Measurements from ENCODE around the gene NPTX1. TPM values are rescaled to one million over a fixed set of nuclear protein-coding genes. Genes with fewer than 3 reads are reported as not detected.

Gene NPTX1
- total and polyA plus RNA-seq, 9 of the 15 experiments (the other 6 are each of a cell fraction or from before 2014, with no cell fraction given), result 0.04 TPM; not detected in 8

DNA sequence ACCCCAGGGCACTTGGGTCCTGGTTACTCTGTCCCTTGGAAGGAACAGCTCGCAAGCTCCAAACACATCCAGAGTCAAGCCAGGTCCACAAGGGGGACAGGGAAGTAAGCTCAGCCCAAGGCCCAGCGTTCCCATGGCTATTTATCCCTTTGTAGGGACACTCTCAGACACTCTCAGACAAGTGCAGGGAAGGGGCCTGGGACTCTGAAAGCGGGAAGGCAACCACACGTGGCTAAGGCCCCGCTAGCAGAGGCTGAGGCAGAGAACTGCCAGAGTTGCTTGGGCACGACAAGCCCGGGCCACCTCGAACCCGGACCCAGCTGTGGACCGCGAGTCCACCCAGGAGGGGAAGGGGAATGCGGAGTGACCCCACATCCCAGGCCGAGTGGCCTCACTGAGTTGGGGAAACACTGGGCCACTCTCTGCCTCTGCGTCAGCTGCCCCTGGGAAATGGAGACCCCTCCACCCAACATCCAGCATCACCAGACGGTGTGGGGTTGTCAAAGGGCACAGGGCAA lies 10.2 kb downstream of the NPTX1 start (continued):
- TF ChIP-seq, protein P1, sequence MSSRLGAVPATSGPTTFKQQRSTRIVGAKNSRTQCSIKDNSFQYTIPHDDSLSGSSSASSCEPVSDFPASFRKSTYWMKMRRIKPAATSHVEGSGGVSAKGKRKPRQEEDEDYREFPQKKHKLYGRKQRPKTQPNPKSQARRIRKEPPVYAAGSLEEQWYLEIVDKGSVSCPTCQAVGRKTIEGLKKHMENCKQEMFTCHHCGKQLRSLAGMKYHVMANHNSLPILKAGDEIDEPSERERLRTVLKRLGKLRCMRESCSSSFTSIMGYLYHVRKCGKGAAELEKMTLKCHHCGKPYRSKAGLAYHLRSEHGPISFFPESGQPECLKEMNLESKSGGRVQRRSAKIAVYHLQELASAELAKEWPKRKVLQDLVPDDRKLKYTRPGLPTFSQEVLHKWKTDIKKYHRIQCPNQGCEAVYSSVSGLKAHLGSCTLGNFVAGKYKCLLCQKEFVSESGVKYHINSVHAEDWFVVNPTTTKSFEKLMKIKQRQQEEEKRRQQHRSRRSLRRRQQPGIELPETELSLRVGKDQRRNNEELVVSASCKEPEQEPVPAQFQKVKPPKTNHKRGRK (tag; IDR thresholded peaks at IDR 0.05), result no peak

DNA sequence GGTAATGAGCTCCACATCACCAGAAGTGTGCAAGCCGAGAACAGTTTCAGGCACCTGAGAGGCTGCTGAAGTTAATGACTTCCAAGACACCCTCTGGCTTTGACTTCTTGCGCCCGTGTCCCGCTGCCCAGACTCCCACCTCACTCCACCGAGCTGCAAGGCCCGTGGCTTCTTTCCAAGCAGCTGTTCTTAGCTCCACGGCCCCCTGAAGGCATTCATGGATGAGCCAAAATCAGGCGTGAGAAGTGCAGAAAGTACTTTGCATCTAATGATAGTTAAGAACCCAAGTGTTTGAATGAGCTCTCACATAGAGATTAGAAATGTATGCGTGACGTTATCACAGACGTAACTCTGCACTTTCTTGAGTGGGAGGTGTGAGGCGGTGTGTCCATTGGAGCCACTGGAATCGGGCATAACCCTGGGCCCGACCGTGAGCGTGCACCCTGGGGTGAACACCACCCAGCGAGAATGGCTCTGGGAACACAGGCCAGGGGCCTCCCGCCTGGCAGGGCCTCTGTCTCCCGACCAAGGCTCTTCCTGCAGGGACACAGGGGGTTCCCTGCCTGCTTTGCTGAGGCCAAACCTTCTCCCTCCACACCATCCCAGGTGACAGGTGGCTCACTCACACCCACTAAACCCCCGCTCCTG lies 11.0 kb downstream of the NPTX1 start:
- Histone ChIP-seq H3K36me3 (ENCODE audit: control insufficient read depth, insufficient read depth, low read length) (no peaks in the 10 kb centered on the region), H3K4me2 (ENCODE audit: insufficient read depth, low read length) (no peak overlapping the region), H3K9me1 (ENCODE audit: control insufficient read depth, insufficient read depth, low read length) (no peaks in the 10 kb centered on the region), H3K27ac (ENCODE audit: extremely low read depth, low read depth, low read length) (no peak overlapping the region), H4K20me1 (replicated peaks; ENCODE audit: control insufficient read depth, insufficient read depth, low read length) (peaks cover 29% of the 10 kb centered on the region; the same call in 1 of the 2 replicates), H3K27me3 (ENCODE audit: control insufficient read depth in 2 of 2, insufficient read depth in 2 of 2, low read length in 2 of 2) (peaks cover 69 to 81% of the 10 kb centered on the region in 2 experiments; a peak in 4 of 5 replicates), H2AFZ (ENCODE audit: low read depth, low read length) (no peak overlapping the region), H3K4me1 (replicated peaks in 1 of 2; ENCODE audit: control insufficient read depth in 2 of 2, insufficient read depth in 2 of 2, low read length in 2 of 2) (peaks cover 0 to 9% of the 10 kb centered on the region in 2 experiments; a peak in 1 of 5 replicates), H3K9me3 (replicated peaks; ENCODE audit: control insufficient read depth, insufficient read depth, low read depth, low read length) (no peaks in the 10 kb centered on the region), H3K4me3 (no peak overlapping the region), H3K9ac (ENCODE audit: insufficient read depth in 1 of 2, low read depth in 2 of 2, low read length in 2 of 2) (no peak overlapping the region), H3K79me2 (ENCODE audit: control insufficient read depth, insufficient read depth, low read length) (no peaks in the 10 kb centered on the region)
- no TSS peak for BruUV-seq (replicated peaks)
- TF ChIP-seq RFX7 (CRISPR knock-in tag; IDR thresholded peaks at IDR 0.05), result no peak
- no peak for TF ChIP-seq SMC3 (conservative IDR thresholded peaks at IDR 0.05; ENCODE audit: insufficient read depth, low read depth, low read length)
- TF ChIP-seq ZFPM2 (CRISPR knock-in tag; IDR thresholded peaks at IDR 0.05), result no peak
- TF ChIP-seq RBFOX2 (IDR thresholded peaks at IDR 0.05; ENCODE audit: low read depth, low read length), result no peak
- no peak for TF ChIP-seq GATAD2B (IDR thresholded peaks at IDR 0.05; ENCODE audit: borderline replicate concordance)
- TF ChIP-seq POLR2B (IDR thresholded peaks at IDR 0.05; ENCODE audit: low read depth, partially characterized antibody), result no peak
- TF ChIP-seq ZSCAN32 (CRISPR knock-in tag; IDR thresholded peaks at IDR 0.05), result no peak
- TF ChIP-seq RFX5 (IDR thresholded peaks at IDR 0.05; ENCODE audit: low read depth, low read length), result no peak
- TF ChIP-seq DPF2 (IDR thresholded peaks at IDR 0.05), result no peak
- ChIA-PET POLR2A (interaction anchor here (0.7 to 0.9 kb wide), 3 partner anchors 10 to 11 kb away, joined by 3 to 5 read pairs (median 3); no protein-coding TSS in a partner anchor), CTCF (ENCODE audit: low intra/inter-chr PET ratio) (no interaction called here)
- WGBS (ENCODE audit: insufficient coverage, low coverage, missing lambda C conversion rate), result 1% methylated on average over 16 of the region's 20 CpGs
- intact Hi-C loops (cut with micrococcal nuclease), result no loop called here
- in situ Hi-C loops (cut with MboI), result no loop called here
- no peak for DNase-seq (ENCODE audit: extremely low read depth in 1 of 4, low spot score in 3 of 4)
- no peak for ATAC-seq
- FAIRE-seq, result no peak
